ENCODE measurements around the gene TMEM26.

Gene TMEM26

DNA sequence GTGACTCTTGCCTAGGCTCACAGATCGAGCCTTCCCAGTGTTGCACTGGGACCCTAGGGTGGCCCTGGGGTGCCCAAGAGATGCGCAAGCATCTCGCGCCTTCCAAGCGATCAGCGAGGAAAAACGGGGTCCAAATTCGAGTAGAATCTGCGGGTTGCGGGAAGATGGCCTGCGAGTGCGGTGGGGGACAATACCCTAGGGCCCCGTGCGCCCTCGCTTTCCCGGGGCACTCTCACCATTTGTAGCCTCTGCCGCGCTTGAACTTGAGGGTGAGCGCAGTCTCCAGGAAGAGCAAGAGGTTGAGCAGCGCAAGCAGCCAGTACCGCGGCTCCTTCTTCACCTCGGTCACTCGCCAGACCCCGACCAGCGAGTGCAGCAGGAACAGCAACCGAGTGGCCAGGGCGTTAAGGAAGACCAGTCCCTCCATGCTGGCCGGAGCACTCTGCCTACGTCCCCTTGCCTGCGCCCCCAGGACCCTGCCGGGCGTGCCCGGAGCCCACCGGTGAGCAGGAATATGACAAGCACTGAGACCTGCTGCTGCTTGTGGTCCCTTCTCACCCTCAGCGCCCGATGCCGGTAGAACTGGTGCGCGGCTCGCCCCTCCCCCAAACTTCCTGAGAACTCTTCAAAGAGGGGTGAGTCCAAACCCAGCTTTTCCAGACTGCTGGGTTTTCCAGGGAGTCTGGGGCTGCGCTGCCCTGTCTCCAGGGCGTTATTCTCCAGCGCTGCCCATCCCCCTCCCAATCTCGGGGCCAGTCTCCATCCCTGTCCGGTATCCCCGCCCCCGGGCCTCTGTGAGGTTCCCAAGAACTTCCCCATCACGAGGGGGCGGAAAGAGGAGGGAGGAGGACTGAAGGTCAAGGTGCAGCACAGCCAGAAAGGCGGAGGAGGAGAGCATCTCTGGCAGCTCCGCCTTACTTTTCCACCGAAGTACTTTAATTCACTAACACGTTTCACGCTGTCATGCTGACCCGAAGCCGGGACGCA lies at the start of gene TMEM26:
TMEM26 (minus strand) TSS at position 727 of the 987 bp plus-strand sequence; CDS start at position 427, 300 bp downstream.
- DNase-seq, result no peak

DNA sequence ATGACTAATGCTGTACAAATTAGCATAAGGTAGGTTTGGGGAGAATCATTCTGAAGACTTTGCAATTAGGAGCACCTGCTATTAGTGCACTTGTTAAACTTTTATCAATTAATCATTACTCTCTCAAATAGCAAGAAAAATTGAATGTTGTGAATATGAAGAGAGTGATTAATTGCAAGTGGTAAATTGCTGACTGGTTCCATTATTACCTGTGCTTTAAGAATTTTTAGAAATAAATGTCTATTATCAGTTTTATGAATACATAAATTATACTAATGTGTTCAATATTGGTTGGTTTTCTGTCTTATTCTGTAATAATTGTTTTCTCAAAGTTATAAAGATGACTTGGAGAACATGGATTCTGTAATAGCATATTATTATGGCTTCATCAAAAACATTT lies 47.3 kb upstream of the TMEM26 start:
- DNase-seq, result no peak

DNA sequence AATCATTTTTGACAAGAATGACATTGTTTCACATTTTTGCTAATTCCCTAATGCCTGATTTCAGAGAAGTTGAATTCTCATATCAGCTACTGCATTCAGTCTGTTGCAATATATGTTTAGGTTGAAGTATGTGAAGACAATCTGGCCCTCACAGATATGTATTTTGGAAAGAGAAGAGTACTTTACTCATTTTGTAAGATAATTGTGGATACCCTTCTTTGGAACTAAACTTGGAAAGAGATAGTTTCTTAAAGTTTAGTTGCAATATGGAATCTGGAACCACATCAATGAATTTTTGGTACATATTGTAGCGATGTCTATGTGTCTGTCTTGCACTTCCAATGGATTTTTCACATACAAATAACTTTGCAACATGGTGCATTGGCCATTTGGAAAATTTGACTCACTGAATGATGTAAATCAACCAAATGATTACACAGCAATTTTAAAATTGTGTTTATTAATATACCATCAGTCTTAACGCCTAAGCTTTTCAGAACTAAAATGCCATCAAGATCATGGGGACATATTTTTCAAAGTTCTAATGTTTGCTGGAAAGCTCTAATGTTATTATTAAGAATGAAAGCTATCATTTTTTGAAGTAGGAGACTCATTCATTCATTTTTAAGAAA lies 39.3 kb upstream of the TMEM26 start:
- no peak for DNase-seq

DNA sequence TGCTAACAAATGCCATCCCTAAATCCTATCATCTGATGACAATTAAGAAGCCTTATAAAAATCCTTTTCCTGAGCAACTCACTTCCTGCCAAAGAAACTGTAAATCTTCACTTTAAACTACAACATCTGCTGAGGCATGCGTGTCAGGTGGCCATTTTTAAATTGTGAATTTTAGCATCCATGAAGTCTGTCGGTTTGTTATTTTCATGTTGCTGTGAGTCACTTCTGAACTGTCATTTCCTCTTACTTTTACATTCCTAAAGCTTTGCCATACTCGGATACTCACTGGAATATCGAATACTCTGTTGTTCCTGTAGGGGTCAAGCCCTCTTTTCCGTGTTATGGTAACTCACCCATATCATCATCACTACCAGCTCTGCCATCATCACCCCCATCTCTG lies 34.3 kb upstream of the TMEM26 start:
- no peak for DNase-seq

DNA sequence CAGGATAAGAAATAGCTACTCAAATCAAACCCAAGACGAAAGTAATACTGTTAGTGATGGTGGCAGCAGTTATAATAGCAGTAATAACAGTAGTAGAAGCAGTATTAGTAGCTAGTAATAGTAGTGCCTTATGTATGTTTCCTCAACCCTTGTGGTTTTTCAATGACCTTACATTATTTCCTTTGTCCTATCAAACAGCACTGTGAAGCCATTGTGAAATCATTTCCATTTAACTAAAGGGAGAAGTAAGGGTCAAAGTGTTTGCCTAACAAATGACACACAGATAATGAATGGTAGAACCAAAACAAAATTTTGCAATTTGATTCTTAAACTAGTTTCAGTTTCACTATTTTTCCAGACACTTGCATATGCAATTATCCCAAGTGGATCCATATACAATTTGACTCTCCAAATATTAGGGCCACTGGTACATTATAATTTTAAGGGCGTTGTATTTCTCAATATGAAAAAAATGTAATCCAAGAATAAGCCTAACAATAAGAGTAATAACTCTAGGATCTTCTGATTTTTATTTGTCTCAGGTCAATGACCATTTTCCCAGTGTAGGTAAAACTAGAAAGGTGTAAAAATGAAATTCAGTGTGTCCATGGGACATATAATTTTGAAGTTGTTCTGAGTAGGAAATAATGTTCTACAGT lies 33.7 kb upstream of the TMEM26 start:
- no peak for DNase-seq

DNA sequence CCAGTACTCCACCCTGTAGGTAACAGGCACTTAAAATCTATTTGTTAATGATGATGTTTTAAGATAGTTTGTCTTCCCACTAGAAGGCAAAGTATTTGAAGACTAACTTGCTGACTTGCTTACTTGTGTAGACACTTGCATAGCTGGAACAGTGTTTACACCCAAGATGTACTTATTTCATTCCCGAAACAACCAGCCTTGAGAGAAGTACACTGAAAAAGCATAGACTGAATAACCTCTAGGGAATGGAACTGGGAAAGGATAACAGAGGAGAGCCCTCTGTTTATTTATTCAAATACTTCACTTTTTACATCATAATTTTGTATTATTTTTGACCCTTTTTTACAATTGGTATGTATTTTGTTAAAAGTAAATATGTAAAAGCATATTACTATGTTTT lies 33.1 kb upstream of the TMEM26 start:
- DNase-seq, result no peak

DNA sequence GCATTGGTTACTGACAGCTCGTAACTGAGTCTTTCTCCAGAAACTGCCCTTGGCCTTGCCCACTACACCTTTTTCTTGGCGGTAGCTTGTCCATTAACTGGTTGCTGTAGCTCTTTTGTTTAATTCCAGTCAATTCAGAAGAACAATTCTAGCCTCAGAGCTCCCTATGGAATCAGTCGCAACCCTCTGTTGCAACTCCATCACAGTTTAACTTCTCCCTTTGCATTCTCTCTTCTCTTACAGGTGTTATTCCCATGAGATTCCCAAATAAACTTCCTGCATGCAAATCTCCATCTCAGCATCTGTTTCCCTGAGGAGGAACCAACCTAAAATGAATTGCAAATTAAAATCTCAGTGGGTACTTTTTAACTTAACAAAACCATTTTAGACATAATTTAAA lies 28.4 kb upstream of the TMEM26 start:
- no peak for DNase-seq

DNA sequence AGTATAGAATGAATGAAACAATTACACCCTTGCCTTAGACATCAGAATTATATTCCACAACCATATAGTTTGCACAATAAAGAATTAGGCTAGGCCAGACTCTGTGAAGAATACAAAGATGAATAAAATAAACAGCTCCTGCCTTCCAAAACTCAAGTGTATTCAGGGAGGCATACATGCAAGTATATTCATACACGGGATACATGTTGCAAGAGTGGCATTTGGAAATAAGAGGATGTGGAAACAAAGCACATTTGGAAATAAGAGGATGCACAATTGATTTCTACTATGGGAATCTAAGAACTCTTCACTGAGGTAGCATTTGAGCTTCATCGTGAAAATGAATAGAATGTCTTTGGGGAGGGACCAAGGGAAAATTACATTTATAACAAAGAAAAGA lies 27.0 kb upstream of the TMEM26 start:
- no peak for DNase-seq

DNA sequence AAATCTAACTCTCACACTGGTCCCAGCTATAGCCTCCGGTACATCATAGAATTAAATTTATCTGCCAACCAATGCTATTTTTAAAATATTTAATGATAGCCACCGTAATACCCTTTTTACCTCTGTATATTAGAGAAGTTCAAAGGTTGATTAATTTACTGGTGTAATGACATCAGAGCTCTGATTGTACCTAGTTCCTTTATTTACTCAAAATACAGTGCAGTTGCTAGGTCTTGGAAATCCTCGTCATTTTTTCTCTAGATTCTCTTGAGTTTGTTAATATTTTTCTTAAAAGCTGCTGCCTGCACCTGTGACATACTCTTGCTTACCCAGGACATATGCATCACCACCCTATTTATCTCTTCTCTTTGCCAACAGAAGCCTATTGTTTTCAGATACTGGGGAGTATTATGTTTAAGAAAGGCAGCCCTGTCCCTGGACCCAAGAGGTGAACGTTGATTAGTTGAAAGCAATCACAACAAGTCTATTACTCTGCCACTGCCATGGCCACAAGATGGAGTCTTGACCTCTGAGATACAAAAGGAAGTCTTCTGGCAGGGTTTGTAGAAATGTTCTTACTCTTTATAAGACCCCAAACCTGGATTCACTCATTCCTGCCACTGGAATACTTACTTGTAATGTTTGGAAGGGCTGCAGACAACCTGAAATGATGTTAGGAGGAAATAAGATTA lies 25.6 kb upstream of the TMEM26 start:
- DNase-seq, result no peak

DNA sequence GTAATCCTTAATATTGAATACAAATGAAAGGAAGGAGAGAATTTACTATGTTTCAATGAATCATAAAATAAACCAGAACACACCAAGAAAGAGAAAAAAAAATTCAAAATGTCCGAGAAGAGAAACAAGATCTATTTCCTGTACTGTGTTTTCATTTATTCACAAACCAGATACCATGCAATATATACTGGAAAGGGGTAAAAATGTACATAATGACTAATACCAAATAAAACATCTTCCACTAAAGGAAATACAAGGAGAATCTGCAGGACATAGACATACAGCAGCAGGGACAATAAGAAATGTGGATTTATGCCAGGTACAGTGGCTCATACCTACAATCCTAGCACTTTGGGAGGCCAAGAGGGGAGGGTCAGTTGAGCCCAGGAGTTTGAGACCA lies 24.3 kb upstream of the TMEM26 start:
- DNase-seq, result no peak

DNA sequence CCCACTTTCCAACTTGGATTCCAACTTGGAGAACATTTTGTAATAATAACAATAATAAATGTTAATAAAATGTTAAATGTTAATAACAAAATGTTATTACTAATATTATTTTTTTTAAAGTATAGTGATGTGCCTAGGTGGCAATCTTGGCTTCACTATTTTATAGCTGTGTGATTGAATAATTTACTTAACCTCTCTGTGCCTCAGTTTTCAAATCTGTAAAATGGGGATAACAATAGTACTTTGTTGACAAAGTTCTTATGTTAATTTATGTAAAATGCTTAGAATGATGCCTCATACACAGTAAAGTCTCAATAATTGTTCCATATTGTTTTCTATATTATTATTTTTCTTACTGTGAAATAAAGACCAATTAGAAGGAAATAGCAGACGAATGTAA lies 23.3 kb upstream of the TMEM26 start:
- DNase-seq, result no peak

DNA sequence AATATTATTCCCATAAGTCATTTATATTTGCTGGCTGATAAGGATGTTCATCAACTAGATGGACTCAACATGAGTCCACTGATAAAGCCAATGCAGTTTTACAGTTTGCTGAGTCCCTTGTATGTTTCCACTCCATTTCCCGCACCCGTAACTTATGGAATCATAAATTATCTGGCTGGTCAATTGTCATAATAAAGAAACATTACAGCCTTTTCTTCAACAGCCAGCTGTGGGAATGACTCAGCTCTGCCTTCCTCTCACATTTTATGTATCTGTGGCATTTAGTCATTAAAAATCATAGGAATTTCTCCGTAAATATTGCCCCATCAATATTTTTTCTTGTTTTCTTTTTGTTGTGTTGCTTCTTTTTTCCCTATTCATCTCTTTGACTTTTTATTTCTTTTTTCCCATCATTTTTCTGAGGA lies 22.3 kb upstream of the TMEM26 start:
- DNase-seq, result no peak

DNA sequence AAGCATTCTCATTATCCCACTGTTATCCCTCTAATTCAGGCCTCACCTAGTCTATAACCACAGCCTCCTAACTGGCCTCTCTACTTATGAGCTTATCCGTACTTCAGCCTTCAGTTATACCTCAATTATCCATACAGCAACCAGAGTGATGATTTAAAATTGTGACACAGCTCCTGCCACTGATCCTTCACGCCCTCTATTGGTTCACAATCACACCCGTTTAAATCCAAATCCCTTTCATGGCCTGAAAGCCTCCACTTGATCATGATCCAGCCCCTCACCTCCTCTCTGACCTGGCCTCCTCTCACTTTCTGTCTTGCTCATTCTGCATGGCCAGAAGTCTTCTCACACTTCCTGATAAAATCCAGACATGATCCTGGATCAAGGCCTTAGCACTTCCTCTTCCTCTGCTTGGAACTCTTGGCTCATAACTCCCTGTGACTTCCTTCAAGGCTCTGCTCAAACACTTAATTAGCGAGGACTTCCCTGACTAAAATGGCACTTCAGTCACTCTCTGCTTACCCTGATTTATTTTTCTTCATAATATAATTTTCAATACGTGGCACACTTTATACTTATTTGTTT lies 19.0 kb upstream of the TMEM26 start:
- no peak for DNase-seq

DNA sequence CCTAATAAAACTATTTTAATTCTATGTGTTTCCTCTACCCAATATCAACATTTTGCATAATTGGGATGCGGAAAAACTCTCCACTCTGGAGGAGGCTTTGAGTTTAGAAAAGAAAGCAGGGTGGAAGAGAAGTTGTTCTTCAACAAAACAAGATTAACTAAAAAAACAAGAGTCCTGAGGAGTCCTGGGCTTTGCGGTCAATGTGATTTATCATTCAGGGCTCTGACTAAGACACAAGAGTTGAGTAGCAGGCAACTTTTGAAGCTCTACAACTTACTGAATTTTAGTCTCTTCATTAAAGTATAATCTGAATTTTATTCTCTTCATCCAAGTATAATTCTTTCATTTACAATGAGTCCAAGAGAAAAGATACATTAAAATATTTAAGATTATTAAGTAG lies 18.3 kb upstream of the TMEM26 start:
- no peak for DNase-seq

DNA sequence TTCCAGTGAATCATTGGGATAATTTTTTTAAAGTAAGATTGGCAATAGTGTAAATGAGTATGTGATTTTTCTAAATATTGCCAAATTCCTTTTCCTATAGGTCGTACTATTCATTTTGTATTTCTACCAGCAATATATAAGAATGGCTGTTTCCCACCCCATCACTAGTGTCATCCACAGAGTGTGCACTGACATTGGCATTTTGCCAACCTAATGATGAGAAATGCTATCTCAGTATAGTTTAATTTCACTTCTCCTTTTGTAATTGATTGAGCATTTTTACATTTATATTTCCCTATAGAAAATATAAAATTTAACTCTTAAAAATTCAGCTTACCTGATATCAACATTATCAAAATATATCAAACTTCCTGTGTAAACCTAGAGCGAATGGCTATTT lies 17.6 kb upstream of the TMEM26 start:
- DNase-seq, result no peak

DNA sequence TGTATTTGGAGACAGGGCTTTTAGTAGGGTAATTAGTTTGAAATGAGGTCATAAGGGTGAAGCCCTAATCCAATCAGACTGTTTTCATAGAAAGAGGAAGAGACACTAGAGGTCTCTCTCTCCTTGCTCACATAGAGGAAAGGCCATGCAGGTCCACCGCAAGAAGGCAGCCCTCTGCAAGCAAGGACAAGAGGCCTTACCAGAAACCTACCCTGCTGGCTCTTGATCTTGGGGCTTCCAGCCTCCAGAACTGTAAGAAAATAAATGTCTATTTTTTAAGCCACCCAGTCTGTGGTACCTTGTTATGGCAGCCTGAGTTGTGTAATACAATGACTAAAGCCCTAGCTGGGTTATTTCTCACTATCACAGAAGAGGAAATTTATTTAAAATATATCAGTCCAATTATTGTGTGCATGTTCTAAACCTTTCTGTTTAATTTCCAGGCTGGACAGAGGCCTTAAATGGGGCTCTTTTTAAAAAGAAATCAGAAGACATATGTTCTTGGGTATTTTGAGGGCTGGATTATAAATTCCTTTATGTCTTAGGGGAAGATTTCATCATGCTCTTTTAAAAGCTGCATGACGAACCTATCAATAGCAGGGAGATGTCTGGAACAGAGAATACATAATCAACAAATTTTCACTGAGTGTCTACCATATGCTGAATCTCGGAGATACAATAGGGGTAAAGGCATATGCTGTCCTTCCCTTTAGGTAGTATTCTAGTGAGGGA lies 12.9 kb upstream of the TMEM26 start:
- DNase-seq, result no peak

DNA sequence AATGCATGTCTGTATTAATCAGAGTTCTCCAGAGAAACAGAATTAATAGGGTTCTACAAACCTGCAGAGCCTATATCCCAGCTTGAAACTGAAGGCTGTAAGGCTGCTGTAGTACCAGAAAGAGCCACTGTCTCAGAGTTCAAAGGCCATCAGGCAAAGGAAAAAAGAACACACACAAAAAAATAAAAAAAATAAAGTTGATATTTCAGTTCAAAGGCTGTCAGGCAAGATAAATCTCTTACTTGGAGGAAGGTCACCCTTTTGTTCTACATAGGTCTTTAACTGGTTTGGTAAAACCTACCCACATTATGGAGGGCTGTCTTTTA lies 12.0 kb upstream of the TMEM26 start:
- DNase-seq, result no peak

DNA sequence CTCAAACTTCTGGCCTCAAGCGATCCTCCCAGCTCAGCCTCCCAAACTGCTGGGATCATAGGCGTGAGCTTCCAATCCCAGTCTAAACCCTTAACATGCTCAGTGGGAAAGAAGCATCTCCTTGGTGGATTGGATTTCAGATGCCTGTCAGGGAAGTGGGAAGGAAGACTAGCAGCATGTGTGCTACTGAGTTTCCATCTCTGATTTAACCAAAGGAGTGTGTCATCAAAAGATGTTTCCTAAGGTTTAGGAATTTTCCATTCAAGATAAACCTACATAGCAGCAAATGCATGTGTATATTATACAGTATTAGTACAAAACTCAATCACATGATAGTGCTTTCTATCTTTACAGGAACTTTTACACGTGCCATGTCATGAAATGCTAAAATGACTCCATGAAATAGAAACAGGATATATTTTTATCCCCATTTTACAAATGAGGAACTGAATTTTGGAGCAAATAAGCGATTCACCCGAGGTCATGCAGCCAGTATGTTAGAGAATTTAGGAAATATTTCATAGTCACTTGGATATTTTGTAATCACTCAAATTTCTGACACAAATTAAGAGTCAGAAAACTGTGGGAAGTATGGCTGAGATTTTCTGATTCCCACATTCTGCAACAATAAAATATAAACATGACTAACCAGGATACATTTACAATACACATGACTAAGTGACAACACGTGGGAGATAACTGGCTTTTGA lies 11.4 kb upstream of the TMEM26 start:
- no peak for DNase-seq

DNA sequence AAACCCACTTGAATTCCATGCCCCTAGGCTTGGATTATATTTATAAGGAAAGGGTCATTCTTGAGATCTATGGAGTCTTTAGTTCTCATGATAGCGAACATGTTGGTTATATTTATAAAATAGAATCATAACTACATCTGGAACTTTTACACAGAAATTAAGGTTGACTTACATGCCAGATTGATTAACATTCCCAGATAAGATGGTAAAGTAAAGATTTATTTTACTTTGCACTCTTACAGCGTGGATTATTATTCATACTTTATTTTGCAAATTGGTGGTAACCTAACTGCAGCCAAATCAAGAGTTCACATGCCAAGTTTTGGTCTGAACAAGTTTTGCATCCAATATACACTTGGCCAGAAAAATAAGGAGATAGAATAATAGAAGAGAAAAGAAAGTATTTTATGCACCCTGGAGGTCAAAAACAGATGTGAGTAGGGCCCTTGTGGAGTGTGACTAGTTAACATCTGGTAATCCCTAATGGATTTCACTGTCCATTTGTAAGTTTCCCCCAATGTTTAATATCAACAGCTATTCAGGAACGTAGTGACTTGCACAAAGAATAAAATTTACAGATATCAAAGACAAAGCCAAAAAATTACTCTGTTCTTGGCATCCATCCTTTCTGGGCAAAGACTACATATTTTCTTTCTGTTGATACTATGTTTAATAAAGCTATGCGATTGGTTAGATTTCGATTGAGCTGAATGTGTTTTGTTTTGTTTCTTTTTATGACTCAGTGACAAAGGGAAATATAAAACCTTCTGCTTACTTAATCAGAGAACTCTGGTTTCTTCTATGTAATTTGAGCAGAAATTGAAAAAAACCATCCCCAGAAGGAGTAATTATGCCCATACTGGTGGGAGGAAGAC lies 10.1 kb upstream of the TMEM26 start:
- no peak for DNase-seq

DNA sequence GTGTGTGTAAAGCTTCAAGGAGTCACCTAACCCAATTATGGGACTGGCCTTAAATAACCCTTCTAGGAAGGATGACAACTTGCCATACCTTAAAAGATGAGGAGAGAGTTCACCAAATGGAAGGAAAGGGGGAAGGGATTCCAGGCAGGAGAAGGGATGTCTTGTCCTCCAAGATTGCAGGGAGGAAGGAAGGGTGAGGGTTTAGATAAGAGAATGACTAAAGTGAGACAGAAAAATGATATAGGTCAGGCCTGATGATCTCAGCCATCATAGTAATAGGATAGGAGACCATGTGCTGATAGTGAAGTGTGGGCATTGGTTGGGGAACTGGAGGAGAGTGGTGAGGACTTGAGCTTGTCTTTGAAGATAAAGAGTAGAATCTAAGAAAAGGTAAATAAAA lies 7.7 kb upstream of the TMEM26 start:
- DNase-seq, result no peak

DNA sequence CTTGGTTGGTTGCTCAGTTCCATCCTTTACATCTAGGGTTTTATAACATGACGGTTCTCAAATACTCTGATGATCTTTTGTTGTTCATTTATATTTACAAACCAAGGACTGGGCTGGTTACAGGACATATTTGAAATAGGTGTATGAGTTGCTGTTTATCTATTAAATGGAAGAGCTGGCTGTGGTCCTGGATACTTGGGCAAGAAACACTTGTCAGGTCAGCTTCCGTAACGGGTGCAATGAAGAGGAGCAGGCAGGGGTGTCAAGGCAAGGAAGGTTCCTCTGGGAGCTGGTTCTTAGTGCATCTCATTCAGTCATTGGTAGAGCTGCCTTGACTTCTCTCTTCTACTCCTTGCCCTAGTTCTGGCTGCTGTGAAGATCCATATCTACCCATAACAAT lies 4.8 kb upstream of the TMEM26 start:
- DNase-seq, result no peak

All from NCI-H1930 (cell line).